ENCODE data around the gene ZNF23.
A peak's percentile ranks its signal among the peaks of the same experiment; 100 is the strongest.

The ZNF23 gene

DNA sequence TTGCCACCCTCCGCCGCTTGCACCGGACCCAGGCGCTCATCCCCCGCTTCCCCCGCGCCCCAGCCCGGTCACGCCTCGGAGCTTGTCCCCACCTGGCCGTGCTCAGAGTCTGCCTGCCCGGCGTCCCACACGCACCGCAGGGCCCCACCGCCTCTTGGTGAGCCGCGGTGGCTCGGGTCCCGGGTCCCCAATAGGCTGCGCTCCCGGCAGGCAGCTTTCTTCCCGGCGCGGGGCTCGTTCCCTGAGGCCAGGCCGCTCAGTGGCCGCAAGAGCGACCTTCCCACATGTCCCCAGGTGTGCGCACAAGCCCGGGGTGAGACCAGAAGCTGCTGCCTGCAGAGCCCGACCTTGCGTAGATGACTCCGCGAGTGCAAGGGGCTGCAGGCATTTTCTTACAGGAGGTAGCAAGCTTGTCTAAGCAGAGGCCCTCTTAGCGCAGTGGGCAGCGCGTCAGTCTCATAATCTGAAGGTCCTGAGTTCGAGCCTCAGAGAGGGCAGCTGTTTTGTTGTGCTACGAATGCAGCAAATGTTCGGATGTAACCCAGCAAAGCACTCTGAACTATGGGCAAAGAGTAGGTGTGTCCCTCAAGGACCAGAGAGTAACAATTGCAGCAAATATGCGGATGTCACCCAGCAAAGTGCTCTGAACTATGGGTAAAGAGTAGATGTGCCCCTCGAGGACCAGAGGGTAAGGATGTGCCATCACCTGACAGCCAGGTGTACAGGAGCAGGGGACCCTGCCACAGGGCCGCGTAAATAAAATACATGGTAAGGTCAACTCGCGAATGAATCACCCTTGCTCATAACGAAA, 35.8 kb downstream of the ZNF23 start:
- peak; percentile 81 for DNase-seq

GRCh38 chr16:71425746-71426068, 36.3 kb downstream of the ZNF23 start:
- DNase-seq = no peak

- no peak for DNase-seq
These were observed 37.4 kb downstream of the ZNF23 start for GRCh38 chr16:71424626-71425025.

DNA sequence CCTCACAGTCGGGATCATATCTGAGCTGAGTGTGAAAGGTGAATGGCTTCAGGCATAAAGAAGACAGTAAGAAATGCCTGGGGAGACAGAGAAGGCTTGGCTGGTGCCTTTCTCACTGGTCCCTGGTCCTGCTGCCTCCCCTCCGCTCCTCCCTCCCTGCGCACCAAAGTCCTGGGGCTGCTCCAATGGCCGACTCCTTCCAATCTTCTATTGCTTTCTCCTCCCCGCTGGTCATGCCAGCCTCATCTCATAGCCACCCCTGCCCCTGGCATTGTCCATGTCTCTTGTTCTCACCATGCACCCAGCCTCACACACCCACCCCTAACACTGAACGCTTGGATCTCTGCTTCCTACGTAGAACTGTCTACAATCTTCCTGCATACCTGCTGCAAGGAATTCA, 38.2 kb downstream of the ZNF23 start:
- DNase-seq = no peak

- DNase-seq = no peak
These were observed 39.0 kb downstream of the ZNF23 start for GRCh38 chr16:71423016-71423415.

DNA sequence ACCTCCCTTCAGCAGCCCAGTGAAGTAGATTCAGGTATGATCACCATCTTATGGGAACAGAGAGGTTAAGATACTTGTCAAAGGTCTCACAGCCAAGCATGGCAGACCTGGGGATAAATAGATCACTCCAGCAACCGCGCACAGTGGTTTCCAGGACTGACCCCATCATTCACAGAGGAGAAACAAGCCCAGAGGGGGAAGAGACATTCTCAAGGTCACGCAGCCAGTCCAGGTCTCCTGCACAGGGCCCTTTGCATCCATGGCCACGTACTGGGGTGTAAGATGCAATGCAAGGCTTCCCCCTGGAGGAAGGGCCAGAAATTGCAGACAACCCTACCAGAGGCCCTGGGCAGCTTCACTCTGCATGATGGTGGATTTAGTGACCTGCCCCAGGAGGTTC, 40.1 kb downstream of the ZNF23 start:
- peak; percentile 54 for DNase-seq

DNA sequence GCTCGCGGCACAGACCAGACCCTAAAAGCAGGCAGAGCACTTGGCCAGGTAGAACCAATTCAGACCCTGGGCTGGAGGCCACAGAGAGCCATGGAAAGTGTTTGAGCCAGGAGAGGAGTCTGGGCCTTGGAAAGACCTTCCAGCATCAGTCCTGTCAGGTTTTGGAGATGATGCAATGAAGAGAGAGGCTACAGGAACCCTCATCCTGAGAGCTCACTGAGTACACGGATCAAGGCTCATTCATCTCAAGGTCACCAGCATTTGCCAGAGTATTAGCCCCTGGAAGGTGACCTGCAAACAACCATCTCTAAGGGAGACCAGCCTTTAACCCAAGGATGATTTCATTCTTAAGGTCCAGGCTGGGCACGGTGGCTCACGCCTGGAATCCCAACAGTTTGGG, 48.0 kb downstream of the ZNF23 start:
- DNase-seq = no peak

GRCh38 chr16:71413341-71413740, 48.7 kb downstream of the ZNF23 start:
- DNase-seq = no peak

- peak; percentile 67 for DNase-seq
These were observed 49.5 kb downstream of the ZNF23 start for GRCh38 chr16:71412270-71413160.

DNA sequence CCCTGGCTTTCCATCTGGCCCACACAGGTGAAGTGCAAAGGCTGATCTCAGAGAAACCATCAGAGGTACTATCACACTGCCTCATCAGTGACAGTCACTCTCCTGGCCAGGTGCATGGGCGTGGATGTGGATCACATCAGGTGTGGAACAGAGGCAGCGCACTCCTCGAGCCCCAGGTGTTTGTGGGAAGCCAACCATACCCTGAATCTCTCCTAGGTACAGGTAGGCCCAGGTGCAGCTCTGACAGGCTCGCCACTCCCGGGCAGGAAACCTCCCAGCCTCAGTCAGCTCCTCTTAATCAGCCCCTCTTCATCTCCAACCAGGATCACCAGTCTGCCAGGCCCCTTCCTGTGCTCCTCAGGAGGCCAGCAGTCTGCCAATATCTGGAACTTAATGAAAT, 51.9 kb downstream of the ZNF23 start:
- DNase-seq = no peak

DNA sequence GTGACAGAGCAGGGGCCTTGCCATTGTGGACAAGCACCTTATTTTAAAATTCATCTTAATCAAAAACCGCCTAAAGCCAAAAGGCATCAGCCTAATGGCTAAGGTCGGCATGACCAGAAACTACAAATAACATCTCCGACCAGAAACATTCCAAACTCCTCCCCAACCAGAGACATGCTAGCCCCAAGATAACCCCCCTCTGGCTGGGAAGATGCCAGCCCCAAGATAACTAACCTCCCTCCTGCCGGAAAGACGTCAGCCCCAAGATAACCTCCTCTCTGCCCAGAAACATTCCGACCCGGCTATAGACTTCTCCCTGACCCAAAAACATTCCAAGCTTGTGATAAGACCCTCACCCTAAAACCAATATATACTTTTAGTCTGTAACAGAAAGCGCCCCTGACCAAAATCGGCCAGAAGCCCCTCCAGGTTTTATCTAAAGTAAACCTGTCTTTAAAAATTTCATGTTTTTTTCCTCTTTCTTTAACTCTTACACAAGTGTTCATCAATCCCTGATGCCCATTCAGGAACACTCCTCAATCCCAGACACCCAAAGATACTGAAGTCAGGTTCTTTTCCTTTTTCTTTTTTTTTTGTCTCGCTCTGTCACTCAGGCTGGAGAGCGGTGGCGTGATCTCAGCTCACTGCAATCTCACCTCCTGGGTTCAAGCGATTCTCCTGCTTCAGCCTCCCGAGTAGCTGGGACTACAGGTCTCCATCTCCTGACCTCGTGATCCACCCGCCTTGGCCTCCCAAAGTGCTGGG, 52.9 kb downstream of the ZNF23 start:
- DNase-seq = no peak

- DNase-seq = no peak
These were observed 53.5 kb downstream of the ZNF23 start for GRCh38 chr16:71408536-71408935.

DNA sequence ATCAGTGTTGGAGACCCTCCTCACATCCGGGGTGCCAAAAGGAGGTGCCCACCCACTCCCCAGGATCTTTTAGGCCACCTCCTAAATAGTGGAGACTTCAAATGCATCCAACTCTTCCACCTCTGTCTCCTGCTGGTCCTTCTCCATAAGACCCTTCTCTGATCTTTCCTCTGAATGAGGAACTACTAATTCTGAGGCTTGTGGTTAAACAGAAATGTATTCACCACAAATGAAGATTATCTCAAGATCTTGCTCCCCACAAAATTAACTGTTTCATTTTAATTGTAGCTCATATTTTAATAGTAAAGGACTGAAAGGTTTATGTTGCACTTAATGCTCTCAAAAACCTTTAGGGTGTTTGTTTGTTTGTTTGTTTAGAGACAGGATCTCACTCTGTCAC, 54.3 kb downstream of the ZNF23 start:
- DNase-seq = no peak

GRCh38 chr16:71406724-71407123, 55.3 kb downstream of the ZNF23 start:
- DNase-seq = peak; percentile 15

DNA sequence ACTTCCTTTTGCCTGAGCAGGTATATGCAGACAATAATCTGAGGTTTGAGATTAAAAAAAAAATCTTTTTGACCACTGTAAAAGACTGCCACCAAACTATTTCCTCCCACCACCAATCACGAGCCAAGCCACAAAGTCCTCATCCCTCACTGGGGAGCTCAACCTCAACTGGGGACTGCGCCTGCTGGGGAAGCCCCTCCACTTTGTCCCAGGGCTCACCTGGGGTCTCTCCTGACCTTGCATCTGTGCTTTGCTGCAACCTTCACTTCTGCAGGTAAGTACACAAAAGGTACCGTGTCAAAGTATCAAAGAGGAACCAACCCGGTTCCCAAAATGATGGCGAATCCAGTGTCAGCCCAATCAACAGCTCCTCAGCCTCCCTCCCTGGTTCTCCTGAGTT, 55.7 kb downstream of the ZNF23 start:
- DNase-seq = no peak

GRCh38 chr16:71404364-71404763, 57.7 kb downstream of the ZNF23 start:
- DNase-seq = no peak

GRCh38 chr16:71402674-71403073, 59.4 kb downstream of the ZNF23 start:
- no peak for DNase-seq

- DNase-seq = no peak
These were observed 60.0 kb downstream of the ZNF23 start for GRCh38 chr16:71402007-71402406.

DNA sequence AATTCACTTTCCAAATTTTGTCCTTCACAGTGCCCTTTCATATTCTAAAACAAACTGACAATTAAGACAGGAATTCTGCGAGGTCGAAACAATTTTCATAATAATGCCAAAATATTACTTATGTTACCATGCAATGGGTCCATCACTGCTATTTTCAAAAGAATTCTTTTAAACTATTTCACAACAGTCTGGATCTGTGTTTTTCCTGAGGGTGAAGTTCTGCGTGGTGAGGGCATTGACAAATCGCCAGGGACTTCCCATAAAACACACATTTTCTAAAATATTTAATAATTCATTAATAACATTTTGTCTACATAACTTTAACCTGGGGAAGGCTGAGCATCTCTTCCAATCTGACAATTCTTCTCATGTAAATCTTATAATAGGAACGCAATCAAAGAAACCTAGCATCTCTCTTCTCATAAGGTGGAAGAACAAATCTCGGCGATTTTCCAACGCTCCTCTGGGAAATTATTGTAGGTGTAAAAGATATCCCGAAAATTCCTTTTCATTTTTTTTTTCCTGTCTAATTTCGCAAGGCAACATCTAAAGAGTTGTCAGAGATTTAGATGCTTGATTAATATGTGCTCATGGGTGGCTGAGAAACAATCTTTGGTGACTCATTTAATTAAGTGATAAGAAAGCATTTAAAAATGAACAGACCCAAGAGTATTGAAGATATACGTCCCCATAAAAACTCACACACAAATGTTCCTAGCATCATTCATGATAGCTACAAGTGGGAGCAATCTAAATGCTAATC, 62.1 kb downstream of the ZNF23 start:
- DNase-seq = no peak

Data from activated CD4-positive, alpha-beta T cell treated with anti-CD3 and anti-CD28 coated beads, Interleukin-10, Interleukin-2, amounts not matched to agents 100 ng/mL and 50 ng/mL, durations not matched to agents 16 hours and 8 hours (primary cell).